Skin epidermis (tissue), 12 donors: ENCODE results near the gene SLC12A7.
A peak's percentile ranks its signal among the peaks of the same experiment; 100 is the strongest.
"Not testable (repeated sequence)": the region's sequence is repeated elsewhere in the genome, so short reads cannot be mapped to it uniquely, and the experiment has no call there.

Experiments used
- H3K27ac ChIP-seq, 21 experiments: fragments of 200-600 bp; sonication (generic) in 11 of 21; one replicate each; pipeline ENCODE4 v1.5.0; 2020; ENCODE audit warnings: mild to moderate bottlenecking in 3 of 21, inconsistent platforms in 2 of 21, moderate library complexity in 2 of 21
- H3K4me3 ChIP-seq, 7 experiments: fragments of 200-600 bp; sonication (generic) in 2 of 7; one replicate each; pipeline ENCODE4 v1.5.0; 2020; ENCODE audit warnings: inconsistent platforms in 2 of 7, mild to moderate bottlenecking in 2 of 7, moderate library complexity in 1 of 7

Gene SLC12A7

GRCh38 chr5:1111727-1112289, at the start of gene SLC12A7:
Gene SLC12A7 (minus strand): TSS chr5:1112063. CDS start chr5:1111991, 72 bp downstream.
- H3K27ac ChIP-seq: peak within 1 kb of the TSS; percentile 66 to 97 (median 87)
- H3K4me3 ChIP-seq: peak within 1 kb of the TSS; percentile 62 to 94 (median 85)

- Histone ChIP-seq H3K27ac (peak overlapping the region in 5 of 21 experiments; percentile 8 to 71 (median 33)), H3K4me3 (no peak overlapping the region)
Observed at GRCh38 chr5:1161108-1161832, 49.4 kb upstream of the SLC12A7 start.

GRCh38 chr5:1159774-1160406, 48.0 kb upstream of the SLC12A7 start:
- no peak overlapping the region for H3K27ac ChIP-seq
- H3K4me3 ChIP-seq: no peak overlapping the region

- Histone ChIP-seq H3K4me3 (no peak overlapping the region), H3K27ac (no peak overlapping the region)
Observed at GRCh38 chr5:1159341-1159675, 47.4 kb upstream of the SLC12A7 start.

- H3K27ac ChIP-seq: no peak overlapping the region
Observed at GRCh38 chr5:1158647-1159340, 46.9 kb upstream of the SLC12A7 start.

GRCh38 chr5:1157461-1157986, 45.7 kb upstream of the SLC12A7 start:
- H3K27ac ChIP-seq, H3K4me3 ChIP-seq: not testable (repeated sequence)

More at GRCh38 chr5:1158647-1159340, 46.9 kb upstream of the SLC12A7 start:
- H3K4me3 ChIP-seq: no peak overlapping the region

- H3K27ac ChIP-seq: peak overlapping the region in 1 of 21 experiments; percentile 57
- H3K4me3 ChIP-seq: no peak overlapping the region
Observed at GRCh38 chr5:1156754-1157460, 45.0 kb upstream of the SLC12A7 start.

GRCh38 chr5:1156033-1156753, 44.3 kb upstream of the SLC12A7 start:
- H3K4me3 ChIP-seq: peak overlapping the region in 2 of 7 experiments; percentile 8 to 18

GRCh38 chr5:1155191-1156032, 43.5 kb upstream of the SLC12A7 start:
- Histone ChIP-seq H3K4me3 (peak overlapping the region in 2 of 7 experiments; percentile 8 to 18), H3K27ac (peak overlapping the region in 6 of 21 experiments; percentile 29 to 78 (median 68))

More at GRCh38 chr5:1156033-1156753, 44.3 kb upstream of the SLC12A7 start:
- H3K27ac ChIP-seq: peak overlapping the region in 6 of 21 experiments; percentile 29 to 78 (median 68)

- Histone ChIP-seq H3K4me3 (no peak overlapping the region), H3K27ac (no peak overlapping the region)
Observed at GRCh38 chr5:1153428-1153827, 41.6 kb upstream of the SLC12A7 start.

GRCh38 chr5:1152771-1153282, 41.0 kb upstream of the SLC12A7 start:
- Histone ChIP-seq H3K27ac (no peak overlapping the region), H3K4me3 (no peak overlapping the region)

- H3K27ac ChIP-seq: peak overlapping the region in 1 of 21 experiments; percentile 30
Observed at GRCh38 chr5:1152156-1152555, 40.3 kb upstream of the SLC12A7 start.

GRCh38 chr5:1151316-1151715, 39.5 kb upstream of the SLC12A7 start:
- Histone ChIP-seq H3K27ac (no peak overlapping the region), H3K4me3 (no peak overlapping the region)

More at GRCh38 chr5:1152156-1152555, 40.3 kb upstream of the SLC12A7 start:
- no peak overlapping the region for H3K4me3 ChIP-seq

GRCh38 chr5:1150866-1151265, 39.0 kb upstream of the SLC12A7 start:
- H3K27ac ChIP-seq: no peak overlapping the region

GRCh38 chr5:1144638-1145396, 33.0 kb upstream of the SLC12A7 start:
- peak overlapping the region in 1 of 21 experiments; percentile 16 for H3K27ac ChIP-seq
- H3K4me3 ChIP-seq: no peak overlapping the region

More at GRCh38 chr5:1150866-1151265, 39.0 kb upstream of the SLC12A7 start:
- H3K4me3 ChIP-seq: no peak overlapping the region

GRCh38 chr5:1144089-1144488, 32.2 kb upstream of the SLC12A7 start:
- peak overlapping the region in 1 of 21 experiments; percentile 39 for H3K27ac ChIP-seq
- no peak overlapping the region for H3K4me3 ChIP-seq

- Histone ChIP-seq H3K27ac (peak overlapping the region in 1 of 21 experiments; percentile 39), H3K4me3 (no peak overlapping the region)
Observed at GRCh38 chr5:1143670-1143951, 31.7 kb upstream of the SLC12A7 start.
